Panc1 (cell line): ENCODE measurements around the gene SCARF2. TPM values are rescaled to one million over a fixed set of nuclear protein-coding genes. Genes with fewer than 3 reads are reported as not detected.
A peak's percentile ranks its signal among the peaks of the same experiment; 100 is the strongest.

Source experiments
- ATAC-seq: fragments of 200-7000 bp; cut with Tn5 transposase; 2 replicates; pipeline ENCODE4 v1.9.1; 2020; ENCODE audit warnings: mild to moderate bottlenecking, moderate library complexity
- BruUV-seq: library from RNA; stranded (reverse); fragments of 400-500 nt; replicated peaks from 2 replicates; lab custom pipeline; 2021; lab: Mats Ljungman, UMichigan
- CTCF ChIA-PET: fragments of 300-600 bp; sonication (Branson Sonifier 250); formaldehyde crosslinking; loops from one replicate; lab custom pipeline; 2022; ENCODE audit warnings: antibody characterized with exemption; lab: Charles Lee
- POLR2A ChIA-PET: fragments of 300-600 bp; sonication (Branson Sonifier 250); formaldehyde crosslinking; loops from one replicate; lab custom pipeline; 2022; ENCODE audit warnings: antibody characterized with exemption; lab: Charles Lee
- DNase-seq: peaks from one replicate; pipeline ENCODE4 v3.0.0-alpha.2; 2010; ENCODE audit warnings: low read depth, low spot score
- H3K27ac ChIP-seq: 2 replicates; pipeline ENCODE4 v1.5.1; 2011; ENCODE audit warnings: mild to moderate bottlenecking, low read length, inconsistent platforms
- H3K27me3 ChIP-seq: fragments of 200-500 bp; sonication (Bioruptor generic); 2 replicates; pipeline ENCODE4 v1.6.0; 2014; ENCODE audit warnings: low read length, inconsistent platforms; ENCODE audit not compliant: control insufficient read depth, insufficient read depth
- H3K36me3 ChIP-seq: fragments of 200-500 bp; sonication (Bioruptor generic); 2 replicates; pipeline ENCODE4 v1.5.1; 2014; ENCODE audit warnings: inconsistent platforms, mild to moderate bottlenecking, low read length, moderate library complexity; ENCODE audit not compliant: control insufficient read depth, insufficient read depth
- H3K4me1 ChIP-seq: 2 replicates; pipeline ENCODE4 v1.5.1; 2011; ENCODE audit warnings: inconsistent platforms, mild to moderate bottlenecking, low read length, moderate library complexity; ENCODE audit not compliant: control insufficient read depth, insufficient read depth
- H3K4me3 ChIP-seq, 2 experiments: 2 replicates each; pipeline ENCODE4 v1.5.1; 2011 to 2012; ENCODE audit warnings: low read depth in 2 of 2, low read length in 2 of 2, mild to moderate bottlenecking in 2 of 2, inconsistent platforms in 1 of 2, moderate library complexity in 1 of 2
- H3K9me3 ChIP-seq: fragments of 200-500 bp; sonication (Bioruptor generic); 2 replicates; pipeline ENCODE4 v1.5.1; 2014; ENCODE audit warnings: low read depth, mild to moderate bottlenecking, inconsistent platforms, low read length, moderate library complexity; ENCODE audit not compliant: control insufficient read depth, insufficient read depth
- CTCF ChIP-seq: fragments of 450-650 bp; IDR thresholded peaks from 2 replicates; pipeline ENCODE4 v1.5.1; 2017; ENCODE audit warnings: mild to moderate bottlenecking
- POLR2AphosphoS5 ChIP-seq: IDR thresholded peaks from 2 replicates; pipeline ENCODE4 v1.6.1; 2012; ENCODE audit warnings: mild to moderate bottlenecking, low read depth, low read length, moderate library complexity
- REST ChIP-seq, 2 experiments: IDR thresholded peaks; 2 replicates each; pipeline ENCODE4 v1.6.1; 2011 to 2012; ENCODE audit warnings: low read depth in 2 of 2, control low read depth in 1 of 2, low read length in 1 of 2, mild to moderate bottlenecking in 1 of 2, moderate library complexity in 1 of 2; ENCODE audit not compliant: insufficient read depth in 1 of 2
- SIN3A ChIP-seq: IDR thresholded peaks from 2 replicates; pipeline ENCODE4 v1.6.1; 2012; ENCODE audit warnings: low read depth, mild to moderate bottlenecking, low read length, moderate library complexity, borderline replicate concordance; ENCODE audit not compliant: insufficient read depth
- TCF7L2 ChIP-seq: IDR thresholded peaks from 2 replicates; pipeline ENCODE4 v1.6.1; 2011; ENCODE audit warnings: mild to moderate bottlenecking, low read depth, low read length, inconsistent platforms
- in situ Hi-C: cut with HindIII; loops from 2 replicates; pipeline ENCODE4 v1.10.0; 2016; ENCODE audit warnings: low sequenced_read_pairs, low pct_unique_long_range_greater_than_20kb
- intact Hi-C: fragments of 100-400 bp; cut with micrococcal nuclease; formaldehyde crosslinking; loops from one replicate; pipeline ENCODE4 v1.10.0; 2022; ENCODE audit not compliant: unreplicated experiment
- total RNA-seq: library from RNA; stranded (reverse); gene quantifications from one replicate; pipeline ENCODE4 v1.2.1, GENCODE V29; 2021; ENCODE audit not compliant: unreplicated experiment

Gene SCARF2
- total RNA-seq, 1 experiment from 2014 or later = 3.2 TPM

GRCh38 chr22:20435436-20436306, 2.0 kb downstream of the SCARF2 start:
- Histone ChIP-seq H3K9me3 (no peaks in the 10 kb centered on the region), H3K36me3 (no peaks in the 10 kb centered on the region), H3K4me3 (peak overlapping the region in 1 of 2 experiments; percentile 50), H3K27me3 (no peaks in the 10 kb centered on the region), H3K27ac (no peak overlapping the region), H3K4me1 (no peaks in the 10 kb centered on the region)
- ATAC-seq (no peak), DNase-seq (no peak)
- POLR2A ChIA-PET = no interaction called here
- intact Hi-C loops (no loop called here), in situ Hi-C loops (no loop called here)
- no TSS peak for BruUV-seq
- no peak for TF ChIP-seq REST (IDR thresholded peaks at IDR 0.05; ENCODE audit: insufficient read depth in 1 of 2, low read depth in 2 of 2, low read length in 1 of 2)
- no peak for TF ChIP-seq SIN3A
- no peak for TF ChIP-seq TCF7L2
- TF ChIP-seq CTCF = no peak
- no peak for TF ChIP-seq POLR2AphosphoS5
- CTCF ChIA-PET = no interaction called here

- H3K4me1 ChIP-seq = no peaks in the 10 kb centered on the region
- ATAC-seq = no peak
- no peak for TF ChIP-seq POLR2AphosphoS5
- no peak for TF ChIP-seq TCF7L2
- TF ChIP-seq CTCF = no peak
- no peak for TF ChIP-seq SIN3A
- TF ChIP-seq REST (IDR thresholded peaks at IDR 0.05; ENCODE audit: insufficient read depth in 1 of 2, low read depth in 2 of 2, low read length in 1 of 2) = no peak
- no peak overlapping the region for H3K4me3 ChIP-seq
- H3K9me3 ChIP-seq = no peaks in the 10 kb centered on the region
- no peaks in the 10 kb centered on the region for H3K36me3 ChIP-seq
- no TSS peak for BruUV-seq
- POLR2A ChIA-PET = no interaction called here
- in situ Hi-C loops = no loop called here
- CTCF ChIA-PET = no interaction called here
- intact Hi-C loops = no loop called here
- no peak overlapping the region for H3K27ac ChIP-seq
- H3K27me3 ChIP-seq = no peaks in the 10 kb centered on the region
- DNase-seq = no peak
Observed at GRCh38 chr22:20434773-20435172, 2.9 kb downstream of the SCARF2 start.
